ENCODE results near the gene ARAP2. TPM values are rescaled to one million over a fixed set of nuclear protein-coding genes. Genes with fewer than 3 reads are reported as not detected.

Gene ARAP2
- total and polyA plus RNA-seq, 2 of the 13 experiments (the other 11 are each of a cell fraction or from before 2014, with no cell fraction given) = 0.37 to 1.4 TPM

DNA sequence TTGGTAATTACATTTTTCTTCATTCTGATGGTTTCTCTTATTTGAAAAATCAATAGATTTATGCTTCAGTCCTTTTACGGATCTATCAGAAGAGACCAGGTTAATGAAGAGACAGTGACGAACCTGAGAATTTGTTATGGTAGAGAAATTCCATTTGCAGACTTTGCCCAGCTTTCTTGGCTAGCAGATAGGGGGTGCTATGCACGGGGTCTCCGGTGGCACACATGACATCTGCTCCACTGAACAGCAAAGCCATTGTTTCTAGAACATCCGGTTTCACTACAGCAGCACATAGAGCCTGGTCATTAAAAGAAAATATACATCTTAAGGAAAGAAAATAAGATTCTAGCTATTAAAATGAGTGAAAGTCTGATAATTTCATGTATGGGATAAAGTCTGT lies 85.1 kb downstream of the ARAP2 start:
- no peak overlapping the region for H3K4me3 ChIP-seq (replicated peaks in 1 of 3; ENCODE audit: insufficient read depth in 1 of 3, low read depth in 2 of 3, low read length in 3 of 3)
- peak; percentile 47; the same call in 2 of the 3 replicates for ATAC-seq
- in situ Hi-C loops (cut with HindIII; ENCODE audit: extremely low pct_ligation_motif_present, low pct_unique_long_range_greater_than_20kb) (no loop called here), intact Hi-C loops (cut with micrococcal nuclease; ENCODE audit: unreplicated experiment) (no loop called here)
- H3K27me3 ChIP-seq (ENCODE audit: control insufficient read depth in 1 of 2, insufficient read depth in 2 of 2, low read length in 2 of 2) = no peaks in the 10 kb centered on the region
- no TSS peak for BruUV-seq (replicated peaks)
- H3K4me2 ChIP-seq (ENCODE audit: low read depth, low read length) = no peak overlapping the region
- H3K27ac ChIP-seq (ENCODE audit: extremely low read length, insufficient read depth, low read length) = no peak overlapping the region
- 34% methylated on average over 5 of the region's 5 CpGs for WGBS (ENCODE audit: low lambda C conversion rate)
- H3K79me2 ChIP-seq (ENCODE audit: insufficient read depth, low read length) = no peaks in the 10 kb centered on the region
- TF ChIP-seq JUNB (CRISPR knock-in tag; IDR thresholded peaks at IDR 0.05; ENCODE audit: borderline replicate concordance) (no peak), MAF1 (CRISPR knock-in tag; IDR thresholded peaks at IDR 0.05; ENCODE audit: borderline replicate concordance) (no peak), SALL1 (CRISPR knock-in tag; IDR thresholded peaks at IDR 0.05) (no peak), ZNF350 (CRISPR knock-in tag; IDR thresholded peaks at IDR 0.05; ENCODE audit: borderline replicate concordance, low read depth) (no peak), TOPORS (CRISPR knock-in tag; IDR thresholded peaks at IDR 0.05) (no peak), ZNF766 (CRISPR knock-in tag; IDR thresholded peaks at IDR 0.05; ENCODE audit: borderline replicate concordance) (no peak), KDM1A (CRISPR knock-in tag; IDR thresholded peaks at IDR 0.05) (no peak), NR3C1 (CRISPR knock-in tag; IDR thresholded peaks at IDR 0.05) (no peak), ZNF362 (CRISPR knock-in tag; IDR thresholded peaks at IDR 0.05; ENCODE audit: borderline replicate concordance) (no peak), SMAD9 (CRISPR knock-in tag; IDR thresholded peaks at IDR 0.05) (no peak)
- TF ChIP-seq, protein P1, sequence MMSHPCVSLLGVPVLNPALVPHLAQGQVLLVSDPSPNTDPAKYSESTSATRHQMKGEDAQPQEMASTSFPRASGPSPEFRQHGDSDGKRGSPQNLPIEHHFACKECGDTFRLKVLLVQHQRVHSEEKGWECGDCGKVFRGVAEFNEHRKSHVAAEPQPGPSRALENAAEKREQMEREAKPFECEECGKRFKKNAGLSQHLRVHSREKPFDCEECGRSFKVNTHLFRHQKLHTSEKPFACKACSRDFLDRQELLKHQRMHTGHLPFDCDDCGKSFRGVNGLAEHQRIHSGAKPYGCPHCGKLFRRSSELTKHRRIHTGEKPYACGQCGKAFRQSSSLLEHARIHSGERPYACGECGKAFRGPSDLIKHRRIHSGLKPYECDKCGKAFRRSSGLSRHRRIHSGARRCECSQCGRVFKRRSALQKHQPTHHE (CRISPR knock-in tag; IDR thresholded peaks at IDR 0.05; ENCODE audit: borderline replicate concordance) = no peak
- no peak overlapping the region for H3K9ac ChIP-seq (ENCODE audit: insufficient read depth, low read depth, low read length)
- no peak for FAIRE-seq
- H4K20me1 ChIP-seq (ENCODE audit: insufficient read depth, low read length) = no peaks in the 10 kb centered on the region
- DNase-seq (ENCODE audit: low spot score) = peak; percentile 6
- POLR2A ChIA-PET = no interaction called here
- H3K4me1 ChIP-seq (ENCODE audit: insufficient read depth, low read length) = no peaks in the 10 kb centered on the region
- no peaks in the 10 kb centered on the region for H3K9me3 ChIP-seq (ENCODE audit: low read length)
- H3K36me3 ChIP-seq (replicated peaks in 1 of 2; ENCODE audit: control insufficient read depth in 1 of 2, insufficient read depth in 2 of 2, low read length in 2 of 2) = no peaks in the 10 kb centered on the region
- CTCF ChIA-PET (ENCODE audit: low intra/inter-chr PET ratio, low total read pairs) = no interaction called here
- H2AFZ ChIP-seq (ENCODE audit: low read length) = no peak overlapping the region
